ENCODE measurements around the gene CDC6.

DNA sequence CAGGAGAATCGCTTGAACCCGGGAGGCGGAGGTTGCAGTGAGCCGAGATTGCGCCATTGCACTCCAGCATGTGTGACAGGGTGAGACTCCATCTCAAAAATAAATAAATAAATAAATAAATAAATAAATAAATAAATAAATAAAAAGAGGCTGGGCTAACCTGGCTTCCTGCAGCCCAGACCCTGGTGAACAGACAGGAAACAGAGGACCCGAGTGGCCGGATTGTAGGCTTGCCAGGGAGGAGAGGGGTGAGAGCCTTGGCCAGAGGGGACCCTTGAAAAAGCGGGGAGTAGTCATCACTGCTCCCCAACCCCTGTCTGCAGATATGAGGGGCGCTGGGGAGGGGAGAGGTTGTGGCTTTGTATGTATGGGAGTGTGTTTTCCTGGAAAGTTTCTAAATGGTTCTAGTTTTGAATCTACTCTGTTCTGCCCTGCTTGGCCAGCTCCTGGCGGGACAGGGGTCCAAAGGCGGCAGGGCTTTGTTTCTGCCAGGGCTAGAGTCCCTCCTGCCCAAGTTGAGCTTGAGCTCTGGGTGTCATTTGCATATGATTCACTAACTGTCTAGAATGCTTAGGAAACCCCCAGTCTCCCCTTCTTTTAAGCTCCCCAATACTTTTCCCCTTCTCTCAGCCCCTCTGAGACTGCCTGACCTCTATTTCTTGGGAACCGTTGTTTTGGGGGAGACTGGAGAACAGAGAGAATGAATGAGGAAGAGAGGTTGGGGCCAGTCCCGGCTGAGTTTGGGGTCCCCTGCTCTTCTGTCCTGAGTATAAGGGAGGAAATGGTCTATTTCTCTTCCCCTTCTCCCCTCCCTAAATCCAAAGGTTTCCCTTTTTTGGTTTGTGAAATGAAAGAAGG, 37.7 kb downstream of the CDC6 start:
- TF ChIP-seq CTCF (IDR thresholded peaks at IDR 0.05) (no peak), EZH2phosphoT487 (IDR thresholded peaks at IDR 0.05) (no peak), EZH2 (IDR thresholded peaks at IDR 0.05) (no peak)
